ENCODE measurements around the gene DNAJB14.

The DNAJB14 gene

DNA sequence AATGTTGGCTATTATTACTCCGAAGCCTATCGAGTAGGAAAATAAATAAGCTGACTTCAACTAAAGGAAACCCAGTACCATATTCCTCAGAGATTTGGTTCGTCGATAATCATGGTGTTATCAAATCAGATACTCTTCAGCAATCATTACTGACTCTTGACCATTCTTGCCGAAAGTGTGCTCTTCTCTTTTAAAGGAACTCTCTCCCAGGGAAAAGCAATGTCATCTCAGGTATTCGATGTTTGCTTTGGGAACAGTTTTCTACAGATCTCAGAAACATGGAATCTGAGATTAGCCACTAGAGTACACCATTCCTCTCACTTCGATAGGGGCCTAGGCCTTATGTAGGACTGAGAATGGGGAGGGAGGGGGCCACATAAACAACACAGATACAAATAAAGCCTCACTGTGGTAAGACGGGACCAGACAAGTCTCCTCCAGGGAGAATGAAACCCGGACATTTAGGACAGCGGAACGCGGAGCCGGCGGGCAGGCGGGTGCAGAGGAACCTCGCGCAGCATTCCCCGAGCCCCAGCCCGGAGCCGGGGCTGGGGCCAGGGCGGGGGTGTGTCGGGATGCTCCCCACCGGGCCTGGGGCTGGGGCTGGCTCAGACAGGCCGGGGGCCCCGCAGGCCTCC, 581 bp downstream of the DNAJB14 start:
- no peak for DNase-seq (ENCODE audit: low read depth in 2 of 2, low spot score in 1 of 2)

DNA sequence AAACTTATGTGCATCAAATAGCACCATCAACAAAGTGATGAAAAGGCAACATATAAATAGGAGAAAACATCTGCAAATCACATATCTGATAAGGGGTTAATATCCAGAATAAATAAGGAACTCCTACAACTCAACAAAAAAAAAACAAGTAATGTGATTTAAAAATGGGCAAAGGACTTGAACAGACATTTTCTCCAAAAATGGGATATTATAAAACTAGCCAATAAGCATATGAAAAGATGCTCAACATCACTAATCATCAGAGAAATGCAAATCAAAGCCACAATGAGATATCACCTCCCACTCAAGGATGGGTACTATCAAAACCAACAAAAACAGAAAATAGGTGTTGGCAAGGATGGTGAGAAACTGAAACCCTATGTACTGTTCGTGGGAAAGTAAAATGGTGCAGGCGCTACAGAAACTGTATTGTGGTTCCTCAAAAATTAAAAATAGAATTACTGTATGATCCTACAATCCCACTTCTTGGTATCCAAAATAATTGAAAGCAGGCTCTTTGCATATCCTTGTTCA, 2.4 kb downstream of the DNAJB14 start:
- no peak for DNase-seq (ENCODE audit: low read depth in 2 of 2, low spot score in 1 of 2)

DNA sequence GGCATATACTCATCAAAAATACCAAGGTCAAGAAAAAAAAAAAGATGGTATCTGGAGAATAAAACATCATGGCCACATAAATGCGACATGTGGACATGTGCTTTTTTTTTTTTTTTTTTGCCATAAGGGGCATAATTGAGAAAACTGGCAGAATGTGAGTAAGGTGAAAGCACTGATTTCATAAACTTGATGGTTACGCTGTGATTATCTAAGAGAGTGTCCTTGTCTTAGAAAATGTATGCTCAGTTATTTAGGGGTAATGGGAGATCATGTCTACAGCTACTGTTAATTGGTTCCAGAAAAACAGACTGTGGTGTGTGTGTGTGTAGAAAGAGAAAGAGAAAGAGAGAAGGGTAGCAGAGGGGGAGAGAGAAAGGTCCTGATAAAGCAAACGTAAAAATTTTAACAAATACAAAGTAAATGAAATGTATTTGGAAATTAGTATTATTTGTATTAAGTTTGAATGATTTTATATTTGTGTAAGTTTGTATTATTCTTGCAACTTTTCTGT, 8.1 kb downstream of the DNAJB14 start:
- no peak for DNase-seq (ENCODE audit: low read depth in 2 of 2, low spot score in 1 of 2)

DNA sequence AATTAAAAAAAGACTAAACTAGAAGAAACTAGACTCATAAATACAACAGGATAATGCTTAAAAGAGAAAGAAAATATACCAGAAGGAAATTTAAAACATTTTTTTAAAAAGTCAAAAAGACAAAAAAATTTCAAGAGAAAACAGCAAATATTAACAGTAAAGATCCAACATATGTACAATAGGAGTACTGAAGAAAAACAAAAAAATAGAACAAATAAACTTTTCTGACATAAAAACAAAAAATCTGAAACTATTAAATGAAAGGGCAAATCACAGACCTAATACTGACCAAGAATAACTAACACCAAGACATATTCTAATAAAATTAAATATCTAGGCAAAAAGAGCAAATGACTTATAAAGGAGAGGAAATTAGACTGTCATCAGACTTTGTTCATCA, 11.5 kb downstream of the DNAJB14 start:
- no peak for DNase-seq (ENCODE audit: low read depth in 2 of 2, low spot score in 1 of 2)

DNA sequence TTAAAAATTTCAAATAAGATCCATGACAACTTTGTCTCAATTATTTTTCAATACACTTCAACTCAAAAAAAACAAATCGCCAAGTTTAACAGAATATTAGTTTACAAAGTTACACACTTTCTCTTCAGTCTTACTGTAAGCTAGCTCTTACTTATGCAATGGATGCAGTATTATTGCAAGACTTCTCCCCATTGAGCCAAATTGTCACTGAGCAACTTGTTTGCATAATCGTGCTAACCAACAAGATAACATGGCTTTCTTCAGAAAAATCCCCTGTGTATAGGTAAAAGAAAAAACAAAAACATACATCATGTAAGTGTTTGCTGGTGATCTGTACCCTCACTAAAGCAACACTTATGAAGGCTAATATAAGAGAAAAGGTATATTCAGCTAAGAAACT, 18.9 kb downstream of the DNAJB14 start:
- no peak for DNase-seq (ENCODE audit: low read depth in 2 of 2, low spot score in 1 of 2)

DNA sequence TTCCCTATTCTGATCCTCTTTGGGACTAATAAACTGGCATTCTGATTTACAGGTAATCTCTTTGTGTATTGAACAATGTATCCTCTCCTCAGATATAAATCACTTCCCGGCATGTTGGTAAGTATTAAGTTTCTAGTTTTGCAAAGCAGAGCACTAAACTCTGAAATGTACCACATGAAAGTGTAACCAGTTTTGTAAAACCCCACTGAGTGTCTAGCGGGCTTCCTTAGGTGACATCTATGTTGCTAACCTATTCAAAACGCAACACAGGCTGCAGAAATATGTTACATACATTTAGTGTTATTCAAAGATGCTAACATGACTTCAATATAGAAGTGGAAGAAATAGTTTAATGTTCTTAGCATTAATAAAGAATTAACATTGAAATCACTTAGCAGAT, 25.2 kb downstream of the DNAJB14 start:
- DNase-seq (ENCODE audit: low read depth in 2 of 2, low spot score in 1 of 2), result no peak

DNA sequence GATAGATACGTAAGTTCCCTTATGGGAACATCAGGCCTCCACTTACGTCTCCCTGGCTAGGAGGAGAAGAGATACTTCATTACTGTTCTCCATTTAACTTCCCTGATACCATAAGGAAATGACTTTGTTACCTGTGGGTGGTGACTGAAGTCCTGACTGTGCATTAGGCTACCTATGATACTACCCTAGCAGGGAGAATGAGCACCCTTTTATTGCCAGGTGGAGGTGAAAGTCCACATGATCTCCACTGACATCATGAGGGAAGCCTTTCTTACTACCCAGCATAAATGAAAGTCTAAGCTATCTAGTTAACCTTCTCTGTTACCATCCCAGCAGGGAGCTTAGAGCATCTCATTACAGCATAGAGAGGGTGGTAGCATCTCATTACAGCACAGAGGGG, 27.8 kb downstream of the DNAJB14 start:
- no peak for DNase-seq (ENCODE audit: low read depth in 2 of 2, low spot score in 1 of 2)

DNA sequence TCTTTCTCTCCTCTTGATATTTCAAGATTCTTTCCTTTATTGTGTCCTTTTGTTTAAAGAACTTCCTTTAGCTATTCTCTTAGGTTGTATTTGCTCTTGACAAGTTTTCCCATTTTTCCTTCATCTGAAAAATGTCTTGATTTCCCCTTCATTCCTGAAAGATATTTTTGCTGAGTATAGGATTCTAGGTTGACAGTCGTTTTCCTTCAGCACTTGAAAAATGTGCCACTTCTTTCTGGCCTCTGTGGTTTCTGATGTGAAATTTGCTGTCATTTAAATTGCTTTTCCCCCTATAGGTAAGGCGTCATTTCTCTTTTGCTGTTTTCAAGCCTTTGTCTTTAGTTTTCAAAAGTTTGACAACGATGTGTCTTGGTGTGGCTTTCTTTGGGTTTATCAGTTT, 28.8 kb downstream of the DNAJB14 start:
- no peak for DNase-seq (ENCODE audit: low read depth in 2 of 2, low spot score in 1 of 2)

DNA sequence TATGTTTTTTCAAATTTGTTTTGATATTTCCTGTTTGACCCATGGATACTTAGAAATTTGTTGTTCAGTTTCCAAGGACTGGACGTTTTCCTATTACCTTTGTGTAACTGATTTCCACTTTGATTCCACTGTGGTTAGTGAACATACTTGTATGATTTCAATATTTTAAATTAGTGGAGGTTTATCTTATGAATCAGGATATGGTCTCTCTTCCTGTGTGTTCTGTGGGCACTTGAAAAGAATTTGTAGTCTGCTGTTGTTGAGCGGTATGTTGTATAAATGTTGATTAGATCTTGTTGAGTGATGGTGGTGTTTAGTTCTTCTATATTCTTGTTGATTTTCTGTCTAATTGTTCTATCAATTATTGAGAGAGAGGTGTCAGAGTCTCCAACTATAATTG, 31.0 kb downstream of the DNAJB14 start:
- DNase-seq (ENCODE audit: low read depth in 2 of 2, low spot score in 1 of 2), result no peak

DNA sequence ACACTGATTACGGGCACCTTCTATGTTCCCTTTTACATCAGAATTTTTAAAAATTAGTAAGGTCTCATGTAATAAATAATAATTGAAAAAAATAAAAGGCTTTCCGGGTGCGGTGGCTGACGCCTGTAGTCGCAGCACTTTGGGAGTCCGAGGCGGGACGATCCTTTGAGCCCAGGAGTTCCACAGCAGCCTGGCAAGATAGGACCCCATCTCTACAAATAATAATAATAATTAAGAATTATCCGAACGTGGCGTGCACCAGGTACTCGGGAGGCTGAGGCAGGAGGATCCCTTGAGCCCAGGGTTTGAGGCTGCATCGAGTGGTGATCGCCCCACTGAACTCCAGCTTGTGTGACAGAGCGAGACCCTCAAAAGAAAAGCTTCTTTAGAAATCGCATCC, 51.4 kb downstream of the DNAJB14 start:
- no peak for DNase-seq (ENCODE audit: low read depth in 2 of 2, low spot score in 1 of 2)

DNA sequence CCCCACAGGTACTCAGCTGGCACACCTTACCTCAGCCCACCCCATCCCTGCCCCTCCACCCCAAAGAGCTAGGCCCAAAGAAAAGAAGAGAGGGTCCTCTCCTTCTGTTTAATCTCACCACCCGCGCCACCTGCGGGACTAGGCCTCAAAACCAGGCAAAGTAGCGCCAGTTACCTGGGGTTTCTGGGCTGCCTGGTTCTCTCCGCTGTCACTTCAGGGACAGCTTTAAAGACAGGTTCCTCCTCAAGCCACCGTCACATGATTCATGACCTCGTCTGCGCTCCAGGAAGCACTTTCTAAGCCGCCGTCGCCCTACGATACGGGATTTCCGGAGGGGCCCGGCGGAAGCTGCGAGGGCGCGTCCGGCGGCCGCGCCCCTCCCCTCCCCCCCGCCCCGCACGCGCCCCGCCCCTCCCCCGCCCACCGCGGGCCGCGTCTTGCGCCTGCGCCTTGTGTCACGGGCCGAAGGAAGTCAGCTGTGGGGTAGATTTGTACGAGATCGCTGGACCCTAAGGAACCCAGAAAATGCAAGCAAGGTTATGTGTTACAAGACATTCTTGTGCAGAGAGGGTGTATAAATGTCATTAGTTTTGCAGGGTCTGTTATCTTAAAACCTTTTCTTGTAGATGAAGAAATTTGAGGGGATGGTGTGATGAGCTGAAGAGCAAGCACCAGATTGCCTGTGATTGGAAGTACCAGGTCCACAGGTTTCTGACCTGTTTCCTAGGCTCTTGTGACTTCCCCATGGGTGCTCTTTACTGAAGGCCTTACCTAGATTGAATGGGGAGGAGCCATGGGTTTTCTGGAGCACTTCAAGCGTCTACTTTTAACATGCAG, 52.0 kb downstream of the DNAJB14 start, which contains the start of gene LAMTOR3:
Gene LAMTOR3 (minus strand): TSS at position 267 of the 837 bp plus-strand sequence. CDS start 464 bp downstream, outside the sequence.
- peak; percentile 69 to 80 for DNase-seq (ENCODE audit: low read depth in 2 of 2, low spot score in 1 of 2)

DNA sequence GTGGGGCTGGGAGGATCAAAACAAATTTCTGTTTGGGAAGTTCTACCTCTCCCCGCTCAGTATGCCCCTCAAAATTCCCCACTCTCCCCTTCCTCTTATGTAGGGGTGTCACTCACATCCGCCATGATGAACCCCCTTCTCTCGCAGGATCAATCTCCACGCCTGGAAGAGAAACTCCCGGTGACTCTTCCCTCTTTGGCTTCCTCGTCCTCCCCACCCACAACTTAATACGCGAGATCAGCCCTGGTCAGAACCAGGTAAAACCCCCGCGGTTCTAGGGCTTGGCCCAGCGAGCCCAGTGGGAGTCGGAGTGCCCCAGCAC, 52.6 kb downstream of the DNAJB14 start:
- no peak for DNase-seq (ENCODE audit: low read depth in 2 of 2, low spot score in 1 of 2)

DNA sequence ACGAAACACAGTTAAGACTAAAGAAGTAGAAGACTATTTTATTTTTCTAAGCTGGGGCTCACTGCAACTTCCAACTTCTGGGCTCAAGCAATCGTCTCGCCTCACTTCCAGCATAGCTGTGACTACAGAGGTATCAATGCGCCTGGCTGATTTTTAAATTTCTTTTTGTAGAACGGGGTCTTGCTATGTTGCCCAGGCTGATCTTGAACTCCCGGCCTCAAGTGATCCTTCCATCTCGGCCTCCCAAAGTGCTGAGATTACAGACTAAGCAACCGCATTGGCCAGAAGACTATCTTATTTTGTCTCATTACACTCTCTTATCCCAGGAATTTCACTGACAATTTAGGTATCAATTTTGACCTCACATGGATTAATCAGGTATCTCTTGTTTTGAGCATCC, 53.4 kb downstream of the DNAJB14 start:
- DNase-seq (ENCODE audit: low read depth in 2 of 2, low spot score in 1 of 2), result no peak

DNA sequence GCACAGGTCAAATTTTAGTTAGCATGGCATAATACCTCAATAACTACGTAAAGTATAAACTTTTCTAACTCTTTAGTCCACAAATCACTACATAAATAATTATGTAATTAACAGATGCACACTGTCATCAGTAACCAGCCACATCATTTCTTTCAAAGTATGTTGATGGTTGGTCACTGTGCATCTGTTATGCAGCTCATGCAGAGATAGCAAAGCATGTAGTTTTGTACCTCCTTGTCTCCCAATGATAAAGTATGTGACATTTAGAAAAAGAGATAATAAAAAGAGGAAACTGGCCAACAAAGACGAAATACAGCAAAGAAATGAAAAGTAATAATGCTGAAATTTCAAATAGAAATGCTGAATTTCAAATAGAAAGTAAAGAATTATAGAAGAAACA, 55.1 kb downstream of the DNAJB14 start:
- DNase-seq (ENCODE audit: low read depth in 2 of 2, low spot score in 1 of 2), result no peak

DNA sequence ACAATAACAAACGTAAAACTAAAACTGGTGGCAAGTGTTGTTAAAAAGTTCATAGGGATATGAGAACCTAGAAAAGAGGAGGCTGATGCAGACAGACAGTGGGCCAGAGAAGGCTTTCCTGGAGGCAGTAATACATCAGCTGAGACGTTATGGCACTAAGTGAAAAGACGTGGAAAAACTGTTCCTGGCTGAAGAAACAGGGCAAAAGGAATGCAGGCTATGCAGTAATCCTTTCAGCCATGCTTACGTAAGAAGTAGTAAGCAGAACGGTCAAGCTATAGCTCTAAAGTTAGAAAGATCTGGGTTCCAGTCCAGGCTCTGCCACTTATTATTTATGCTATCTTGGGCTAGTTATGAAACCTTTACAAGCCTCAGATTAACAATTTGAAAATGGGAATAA, 58.6 kb downstream of the DNAJB14 start:
- no peak for DNase-seq (ENCODE audit: low read depth in 2 of 2, low spot score in 1 of 2)

DNA sequence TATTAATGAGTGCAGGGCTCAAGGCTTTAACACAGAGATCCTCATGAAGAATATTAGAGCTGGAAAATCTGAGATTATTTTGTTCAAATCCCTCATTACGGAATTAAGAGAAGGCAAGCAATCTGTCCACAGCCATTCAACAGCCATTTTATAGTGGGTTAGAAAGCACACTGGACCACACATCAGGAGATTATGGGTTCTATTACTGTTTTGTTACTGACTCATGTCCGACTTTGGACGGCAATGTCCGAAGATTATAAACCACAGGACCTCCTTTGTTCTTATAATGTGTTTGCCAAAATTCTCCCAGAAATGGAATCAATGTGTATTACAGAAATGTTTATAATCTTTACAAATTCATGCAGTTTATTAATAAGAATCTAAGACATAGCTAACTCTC, 60.3 kb downstream of the DNAJB14 start:
- no peak for DNase-seq (ENCODE audit: low read depth in 2 of 2, low spot score in 1 of 2)

DNA sequence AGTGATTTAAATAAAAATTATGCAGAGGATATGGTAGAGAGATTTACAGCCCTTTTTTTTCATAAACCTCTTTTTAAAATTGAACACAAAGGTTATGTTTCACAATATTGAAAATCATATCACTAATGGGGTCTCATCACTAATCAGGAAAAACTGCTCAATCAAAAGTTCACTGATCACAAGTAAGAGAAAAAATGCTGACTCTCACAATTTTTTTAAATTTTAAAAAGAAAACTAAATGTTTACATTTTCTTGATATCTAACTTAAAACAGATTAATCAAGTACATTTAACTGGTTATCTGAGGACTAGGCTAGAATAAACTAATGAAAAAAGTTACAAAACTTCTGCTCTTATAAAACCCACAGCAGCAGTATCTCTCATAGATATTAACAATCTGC, 60.7 kb downstream of the DNAJB14 start:
- no peak for DNase-seq (ENCODE audit: low read depth in 2 of 2, low spot score in 1 of 2)

DNA sequence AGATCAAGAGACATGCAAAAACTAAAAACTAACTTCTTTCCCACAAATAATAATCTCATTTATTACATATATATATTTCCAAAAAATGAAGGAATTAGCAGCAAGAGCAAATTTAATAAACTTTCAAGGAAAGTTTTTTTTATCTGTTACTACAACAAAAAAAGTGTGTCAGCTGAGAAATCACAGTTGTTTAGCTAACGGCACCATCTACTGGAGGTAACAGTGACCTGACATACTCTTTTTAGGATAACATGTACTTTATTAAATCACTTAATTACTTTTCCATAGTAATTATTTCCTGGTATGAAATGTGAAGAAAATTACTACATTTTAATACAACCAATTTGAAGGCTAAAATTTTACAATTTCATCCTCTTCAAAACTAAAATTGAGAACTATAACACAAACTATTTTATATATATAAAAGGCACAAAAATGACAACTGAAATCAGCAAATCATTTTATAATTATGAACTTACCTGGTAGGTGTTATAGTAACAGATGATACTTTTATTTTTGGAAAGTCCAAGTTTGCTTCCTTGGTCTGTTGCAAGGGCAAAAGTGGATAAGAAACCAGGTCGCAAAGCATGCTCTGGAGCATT, 61.3 kb downstream of the DNAJB14 start:
- DNase-seq (ENCODE audit: low read depth in 2 of 2, low spot score in 1 of 2), result no peak

DNA sequence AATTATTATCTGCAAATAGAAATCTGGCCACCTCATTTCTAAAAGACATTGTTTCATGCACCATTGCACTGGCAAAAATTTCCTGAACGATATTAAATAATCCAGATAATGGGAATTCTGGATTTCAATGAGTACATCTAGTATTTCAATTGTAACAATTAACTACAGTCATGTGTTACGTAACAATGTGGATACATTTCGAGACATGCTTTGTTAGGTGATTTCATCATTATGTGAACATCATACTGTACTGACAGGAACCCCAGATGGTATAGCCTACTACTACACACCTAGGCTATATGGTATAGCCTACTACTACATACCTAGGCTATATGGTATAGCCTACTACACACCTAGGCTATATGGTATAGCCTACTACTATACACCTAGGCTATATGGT, 67.0 kb downstream of the DNAJB14 start:
- DNase-seq (ENCODE audit: low read depth in 2 of 2, low spot score in 1 of 2), result no peak

DNA sequence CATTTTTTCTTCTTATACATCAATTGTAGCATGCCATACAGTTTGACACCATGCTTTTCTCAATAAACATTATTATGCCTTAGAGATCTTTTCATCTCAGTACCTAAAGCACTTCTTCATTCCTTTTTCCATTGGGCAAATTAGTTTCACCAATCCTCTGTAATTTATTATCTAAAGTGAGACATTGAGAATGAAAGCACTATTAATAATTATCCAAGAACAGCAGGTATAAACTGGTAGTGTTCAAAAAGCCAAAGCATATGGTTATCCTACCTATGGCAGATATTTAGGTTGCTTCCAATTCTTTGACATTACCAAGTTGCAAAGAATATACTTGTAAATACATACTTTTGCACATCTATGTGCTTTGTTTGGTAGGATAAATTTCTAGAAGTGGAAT, 67.8 kb downstream of the DNAJB14 start:
- DNase-seq (ENCODE audit: low read depth in 2 of 2, low spot score in 1 of 2), result no peak

DNA sequence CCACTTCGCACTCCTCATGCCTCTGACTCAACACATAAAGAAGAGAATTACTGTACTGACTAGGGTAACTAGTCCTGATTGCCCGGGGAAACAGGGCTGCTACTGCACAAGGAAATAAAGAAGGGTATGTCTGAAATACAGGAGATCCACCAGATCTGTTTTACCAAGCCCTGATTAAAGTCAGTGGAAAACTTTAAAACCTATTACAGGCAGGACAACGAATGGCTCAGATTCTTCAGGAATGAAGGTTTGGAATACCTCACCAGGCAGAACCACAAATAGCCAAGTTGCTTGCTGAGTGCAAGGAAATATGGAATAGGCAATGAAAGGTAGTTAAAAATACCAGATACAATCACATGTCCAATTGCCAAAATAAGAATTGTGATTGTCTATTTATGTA, 69.5 kb downstream of the DNAJB14 start:
- no peak for DNase-seq (ENCODE audit: low read depth in 2 of 2, low spot score in 1 of 2)

DNA sequence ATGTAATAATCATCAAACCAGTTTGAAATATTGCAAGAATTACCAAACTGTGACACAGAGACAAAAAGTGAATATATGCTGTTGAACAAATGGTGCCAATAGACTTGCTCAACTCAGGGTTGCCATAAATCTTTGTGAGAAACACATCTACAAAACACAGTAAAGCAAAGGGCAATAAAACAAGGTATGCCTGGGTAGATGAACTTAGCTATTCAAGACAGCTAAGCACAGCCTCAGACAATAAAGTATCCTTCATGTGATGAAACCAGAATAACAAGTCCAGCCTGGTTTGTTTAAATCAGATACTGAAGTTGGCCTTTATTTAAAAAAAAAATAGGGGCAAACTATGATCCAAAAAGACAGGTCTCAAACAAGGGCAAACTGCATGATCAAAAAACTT, 71.3 kb downstream of the DNAJB14 start:
- no peak for DNase-seq (ENCODE audit: low read depth in 2 of 2, low spot score in 1 of 2)

All from stimulated activated CD8-positive, alpha-beta memory T cell treated with anti-CD3 and anti-CD28 coated beads, Interleukin-4, amount 100 ng/mL, for 4 hours (primary cell).